Osteoblast (primary cell): ENCODE results near the gene NFATC1. TPM values are rescaled to one million over a fixed set of nuclear protein-coding genes. Genes with fewer than 3 reads are reported as not detected.

Experiments used
- DNase-seq: peaks from one replicate; pipeline ENCODE4 v3.0.0; 2011; ENCODE audit warnings: low spot score, mixed read lengths; ENCODE audit not compliant: insufficient read length; ENCODE audit errors: missing footprints
- H2AFZ ChIP-seq: 2 replicates; pipeline ENCODE4 v1.6.0; 2011; ENCODE audit warnings: mild to moderate bottlenecking, low read length
- H3K27ac ChIP-seq: 2 replicates; pipeline ENCODE4 v1.5.1; 2011; ENCODE audit warnings: mild to moderate bottlenecking, low read depth, low read length, moderate library complexity
- H3K27me3 ChIP-seq: 2 replicates; pipeline ENCODE4 v1.6.0; 2012; ENCODE audit warnings: mild to moderate bottlenecking, control low read depth, inconsistent platforms, low read length, moderate library complexity; ENCODE audit not compliant: insufficient read depth
- H3K36me3 ChIP-seq: 2 replicates; pipeline ENCODE4 v1.5.1; 2011; ENCODE audit warnings: mild to moderate bottlenecking, low read length, control low read depth, moderate library complexity; ENCODE audit not compliant: insufficient read depth
- H3K4me1 ChIP-seq: 2 replicates; pipeline ENCODE4 v1.5.1; 2011; ENCODE audit warnings: mild to moderate bottlenecking, low read length, control low read depth, moderate library complexity; ENCODE audit not compliant: insufficient read depth
- H3K4me2 ChIP-seq: 2 replicates; pipeline ENCODE4 v1.6.0; 2011; ENCODE audit warnings: mild to moderate bottlenecking, low read length; ENCODE audit not compliant: insufficient read depth
- H3K4me3 ChIP-seq: fragments of 200-600 bp; sonication (generic); 3 replicates; pipeline ENCODE4 v1.5.1; 2012; ENCODE audit warnings: mild to moderate bottlenecking, low read length, inconsistent platforms; ENCODE audit not compliant: insufficient read depth
- H3K79me2 ChIP-seq: 2 replicates; pipeline ENCODE4 v1.6.0; 2012; ENCODE audit warnings: mild to moderate bottlenecking, low read length, control low read depth, inconsistent platforms; ENCODE audit not compliant: insufficient read depth
- H3K9me3 ChIP-seq: 2 replicates; pipeline ENCODE4 v1.5.1; 2011; ENCODE audit warnings: low read depth, low read length, control low read depth
- H4K20me1 ChIP-seq: 2 replicates; pipeline ENCODE4 v1.6.0; 2012; ENCODE audit warnings: mild to moderate bottlenecking, low read length, control low read depth; ENCODE audit not compliant: insufficient read depth
- CTCF ChIP-seq: IDR thresholded peaks from 2 replicates; pipeline ENCODE4 v1.5.1; 2011; ENCODE audit warnings: mild to moderate bottlenecking, low read depth, low read length, moderate library complexity; ENCODE audit errors: extremely low read depth
- total RNA-seq: library from RNA; depleted of rRNA; stranded (reverse); fragments of >200 nt; gene quantifications from 2 replicates; pipeline ENCODE4 v1.2.3, GENCODE V29; 2012

The NFATC1 gene
- total RNA-seq, 1 donor, result 6.2 TPM

GRCh38 chr18:79367480-79367879 lies 28.2 kb upstream of the NFATC1 start:
- H3K79me2 ChIP-seq, result no peaks in the 10 kb centered on the region
- H3K4me2 ChIP-seq, result no peak overlapping the region
- no peak overlapping the region for H3K27ac ChIP-seq
- peaks cover 12% of the 10 kb centered on the region for H3K4me1 ChIP-seq
- H3K27me3 ChIP-seq, result no peaks in the 10 kb centered on the region
- no peak for DNase-seq
- no peaks in the 10 kb centered on the region for H4K20me1 ChIP-seq
- no peak overlapping the region for H2AFZ ChIP-seq
- TF ChIP-seq CTCF, result no peak
- H3K4me3 ChIP-seq, result no peak overlapping the region
- no peaks in the 10 kb centered on the region for H3K36me3 ChIP-seq
- H3K9me3 ChIP-seq, result no peaks in the 10 kb centered on the region

GRCh38 chr18:79367989-79368388 lies 27.7 kb upstream of the NFATC1 start:
- no peak for TF ChIP-seq CTCF
- Histone ChIP-seq H3K36me3 (no peaks in the 10 kb centered on the region), H3K79me2 (no peaks in the 10 kb centered on the region), H3K27me3 (no peaks in the 10 kb centered on the region), H3K4me2 (no peak overlapping the region), H4K20me1 (no peaks in the 10 kb centered on the region), H3K9me3 (no peaks in the 10 kb centered on the region), H3K4me3 (no peak overlapping the region), H3K4me1 (peaks cover 10% of the 10 kb centered on the region), H2AFZ (no peak overlapping the region), H3K27ac (no peak overlapping the region)
- DNase-seq, result no peak

GRCh38 chr18:79368681-79369080 lies 27.0 kb upstream of the NFATC1 start:
- Histone ChIP-seq H3K4me1 (peaks cover 10% of the 10 kb centered on the region), H3K27ac (no peak overlapping the region), H4K20me1 (no peaks in the 10 kb centered on the region), H3K27me3 (no peaks in the 10 kb centered on the region), H2AFZ (no peak overlapping the region), H3K36me3 (no peaks in the 10 kb centered on the region), H3K9me3 (no peaks in the 10 kb centered on the region), H3K79me2 (no peaks in the 10 kb centered on the region), H3K4me3 (no peak overlapping the region), H3K4me2 (no peak overlapping the region)
- no peak for DNase-seq
- TF ChIP-seq CTCF, result no peak

- peaks cover under 1% of the 10 kb centered on the region for H3K4me1 ChIP-seq
- no peak overlapping the region for H3K4me2 ChIP-seq
- H3K36me3 ChIP-seq, result no peaks in the 10 kb centered on the region
- no peaks in the 10 kb centered on the region for H3K9me3 ChIP-seq
- no peaks in the 10 kb centered on the region for H4K20me1 ChIP-seq
- TF ChIP-seq CTCF, result no peak
- no peak overlapping the region for H3K27ac ChIP-seq
- H3K27me3 ChIP-seq, result no peaks in the 10 kb centered on the region
- H3K4me3 ChIP-seq, result no peak overlapping the region
- no peaks in the 10 kb centered on the region for H3K79me2 ChIP-seq
- H2AFZ ChIP-seq, result no peak overlapping the region
- DNase-seq, result no peak
These were observed 24.1 kb upstream of the NFATC1 start for GRCh38 chr18:79371561-79372121.
